Measurements from ENCODE around the gene ING5.

ING5 gene

DNA sequence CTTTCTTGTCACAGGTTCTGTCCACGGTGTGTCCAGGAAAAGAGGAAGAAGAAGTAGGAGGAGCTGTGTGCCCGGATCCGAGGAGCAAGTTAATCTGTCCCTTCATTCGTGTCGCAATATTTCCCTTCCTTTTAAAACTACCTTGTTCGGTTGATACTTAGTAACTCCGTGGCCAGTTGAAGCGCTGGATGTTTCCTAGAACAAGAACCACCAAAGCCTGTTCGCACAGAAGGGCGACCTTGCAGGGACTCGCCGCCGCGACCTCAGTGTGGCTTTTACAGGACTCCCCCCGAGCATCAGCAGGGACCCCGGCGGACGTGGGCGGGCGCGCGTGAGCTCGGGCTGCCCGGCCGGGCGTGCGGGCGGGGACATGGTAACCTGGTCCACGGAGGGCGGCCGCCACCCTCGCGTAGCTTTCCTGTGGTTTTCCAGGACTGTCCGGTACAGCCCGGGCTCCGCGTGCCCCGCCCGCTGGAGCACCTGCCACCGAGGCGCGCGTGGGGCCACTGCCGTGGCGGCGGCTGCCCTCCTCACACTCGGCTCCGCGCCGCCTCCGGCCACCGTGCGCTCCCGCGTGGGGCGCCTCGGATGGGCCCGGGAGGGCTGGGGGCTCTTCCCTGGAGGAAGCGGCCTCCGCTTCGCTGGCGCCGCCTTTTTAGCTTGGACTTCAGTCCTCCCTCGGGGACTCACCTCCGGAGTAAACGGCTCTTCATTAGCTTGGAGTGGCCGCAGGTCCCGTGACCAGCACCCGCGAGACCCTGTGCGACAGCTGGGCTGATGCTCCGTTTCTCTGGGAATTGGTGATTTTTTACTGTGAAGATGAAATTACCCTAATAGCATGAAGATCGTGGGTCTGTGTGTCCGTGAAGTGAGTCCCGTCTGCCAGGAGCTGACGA lies 23.4 kb downstream of the ING5 start:
- Histone ChIP-seq H3K9ac (ENCODE audit: low read depth, low read length) (no peak overlapping the region), H3K4me3 (ENCODE audit: low read depth in 1 of 2, low read length in 2 of 2) (no peak overlapping the region), H3K27ac (ENCODE audit: low read length) (no peak overlapping the region), H3K79me2 (ENCODE audit: insufficient read depth, low read length) (no peaks in the 10 kb centered on the region), H4K20me1 (ENCODE audit: insufficient read depth, low read length) (no peaks in the 10 kb centered on the region), H3K4me1 (ENCODE audit: insufficient read depth, low read length) (no peaks in the 10 kb centered on the region), H3K4me2 (ENCODE audit: insufficient read depth, low read length) (no peak overlapping the region), H3K36me3 (ENCODE audit: insufficient read depth, low read length) (peaks cover 56% of the 10 kb centered on the region), H2AFZ (ENCODE audit: low read depth, low read length) (no peak overlapping the region), H3K27me3 (ENCODE audit: insufficient read depth, low read length, poor library complexity) (no peaks in the 10 kb centered on the region), H3K9me3 (ENCODE audit: insufficient read depth, low read length, severe bottlenecking) (peaks cover 23% of the 10 kb centered on the region)
- ATAC-seq (ENCODE audit: insufficient read depth, low read depth) (no peak), DNase-seq (no peak)
- TF ChIP-seq EZH2 (IDR thresholded peaks at IDR 0.05; ENCODE audit: borderline replicate concordance, low read depth, low read length, severe bottlenecking): no peak
- TF ChIP-seq, protein P1, sequence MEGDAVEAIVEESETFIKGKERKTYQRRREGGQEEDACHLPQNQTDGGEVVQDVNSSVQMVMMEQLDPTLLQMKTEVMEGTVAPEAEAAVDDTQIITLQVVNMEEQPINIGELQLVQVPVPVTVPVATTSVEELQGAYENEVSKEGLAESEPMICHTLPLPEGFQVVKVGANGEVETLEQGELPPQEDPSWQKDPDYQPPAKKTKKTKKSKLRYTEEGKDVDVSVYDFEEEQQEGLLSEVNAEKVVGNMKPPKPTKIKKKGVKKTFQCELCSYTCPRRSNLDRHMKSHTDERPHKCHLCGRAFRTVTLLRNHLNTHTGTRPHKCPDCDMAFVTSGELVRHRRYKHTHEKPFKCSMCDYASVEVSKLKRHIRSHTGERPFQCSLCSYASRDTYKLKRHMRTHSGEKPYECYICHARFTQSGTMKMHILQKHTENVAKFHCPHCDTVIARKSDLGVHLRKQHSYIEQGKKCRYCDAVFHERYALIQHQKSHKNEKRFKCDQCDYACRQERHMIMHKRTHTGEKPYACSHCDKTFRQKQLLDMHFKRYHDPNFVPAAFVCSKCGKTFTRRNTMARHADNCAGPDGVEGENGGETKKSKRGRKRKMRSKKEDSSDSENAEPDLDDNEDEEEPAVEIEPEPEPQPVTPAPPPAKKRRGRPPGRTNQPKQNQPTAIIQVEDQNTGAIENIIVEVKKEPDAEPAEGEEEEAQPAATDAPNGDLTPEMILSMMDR (IDR thresholded peaks at IDR 0.05; ENCODE audit: borderline replicate concordance, extremely low read depth, low read length, poor library complexity, severe bottlenecking): no peak

DNA sequence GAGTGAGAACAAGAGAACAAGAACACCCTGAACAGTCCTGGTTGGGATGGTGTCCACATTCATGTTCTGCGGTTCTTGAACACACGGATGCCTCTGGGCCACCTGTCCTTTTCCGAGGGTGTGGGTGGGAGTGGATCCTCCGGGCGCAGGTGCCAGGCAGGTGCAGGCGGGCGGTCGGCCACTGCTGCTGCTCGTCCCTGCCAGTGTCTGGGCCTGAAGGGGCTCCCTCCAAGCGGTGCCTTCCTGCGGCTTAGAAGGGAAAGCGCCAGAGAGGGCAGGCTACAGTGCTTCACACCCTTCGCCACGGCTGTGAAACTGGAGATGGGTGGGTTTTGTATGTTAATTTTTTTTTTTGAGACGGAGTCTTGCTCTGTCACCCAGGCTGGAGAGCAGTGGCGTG lies 24.6 kb downstream of the ING5 start:
- Histone ChIP-seq H2AFZ (ENCODE audit: low read depth, low read length) (no peak overlapping the region), H3K27ac (ENCODE audit: low read length) (no peak overlapping the region), H3K4me1 (ENCODE audit: insufficient read depth, low read length) (no peaks in the 10 kb centered on the region), H3K4me2 (ENCODE audit: insufficient read depth, low read length) (no peak overlapping the region), H3K9ac (ENCODE audit: low read depth, low read length) (no peak overlapping the region), H4K20me1 (ENCODE audit: insufficient read depth, low read length) (no peaks in the 10 kb centered on the region), H3K27me3 (ENCODE audit: insufficient read depth, low read length, poor library complexity) (no peaks in the 10 kb centered on the region), H3K9me3 (ENCODE audit: insufficient read depth, low read length, severe bottlenecking) (peaks cover 19% of the 10 kb centered on the region), H3K36me3 (ENCODE audit: insufficient read depth, low read length) (peaks cover 44% of the 10 kb centered on the region), H3K79me2 (ENCODE audit: insufficient read depth, low read length) (no peaks in the 10 kb centered on the region), H3K4me3 (ENCODE audit: low read depth in 1 of 2, low read length in 2 of 2) (no peak overlapping the region)
- DNase-seq (no peak), ATAC-seq (ENCODE audit: insufficient read depth, low read depth) (no peak)
- TF ChIP-seq EZH2 (IDR thresholded peaks at IDR 0.05; ENCODE audit: borderline replicate concordance, low read depth, low read length, severe bottlenecking): no peak
- TF ChIP-seq, protein P1 (IDR thresholded peaks at IDR 0.05; ENCODE audit: borderline replicate concordance, extremely low read depth, low read length, poor library complexity, severe bottlenecking): no peak

DNA sequence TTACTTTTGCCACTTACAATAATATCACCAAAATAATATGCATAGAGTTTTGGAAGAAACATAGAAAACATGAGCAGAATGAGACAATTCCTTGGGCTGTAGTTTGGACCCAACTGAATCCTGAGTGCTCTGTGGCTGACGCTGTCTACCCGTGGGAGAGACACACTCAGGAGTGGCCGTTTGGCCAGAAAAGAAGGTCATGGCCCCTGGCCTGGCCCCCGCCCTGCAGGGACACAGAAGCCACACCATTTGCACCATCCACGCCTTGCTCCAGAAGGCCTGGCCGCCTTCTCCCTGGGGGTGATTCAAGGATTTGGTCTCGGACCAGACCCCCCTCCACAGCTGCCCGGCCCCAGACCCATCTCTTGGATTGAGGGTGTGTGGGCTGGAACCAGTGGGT lies 26.2 kb downstream of the ING5 start:
- no peak overlapping the region for H3K4me2 ChIP-seq (ENCODE audit: insufficient read depth, low read length)
- DNase-seq: no peak
- TF ChIP-seq, protein P1 (IDR thresholded peaks at IDR 0.05; ENCODE audit: borderline replicate concordance, extremely low read depth, low read length, poor library complexity, severe bottlenecking): no peak
- no peak for TF ChIP-seq EZH2 (IDR thresholded peaks at IDR 0.05; ENCODE audit: borderline replicate concordance, low read depth, low read length, severe bottlenecking)
- no peaks in the 10 kb centered on the region for H3K4me1 ChIP-seq (ENCODE audit: insufficient read depth, low read length)
- no peak overlapping the region for H3K9ac ChIP-seq (ENCODE audit: low read depth, low read length)
- no peak overlapping the region for H3K27ac ChIP-seq (ENCODE audit: low read length)
- no peaks in the 10 kb centered on the region for H3K79me2 ChIP-seq (ENCODE audit: insufficient read depth, low read length)
- H3K4me3 ChIP-seq (ENCODE audit: low read depth in 1 of 2, low read length in 2 of 2): no peak overlapping the region
- H4K20me1 ChIP-seq (ENCODE audit: insufficient read depth, low read length): no peaks in the 10 kb centered on the region
- H3K9me3 ChIP-seq (ENCODE audit: insufficient read depth, low read length, severe bottlenecking): peaks cover 5% of the 10 kb centered on the region
- no peaks in the 10 kb centered on the region for H3K27me3 ChIP-seq (ENCODE audit: insufficient read depth, low read length, poor library complexity)
- H3K36me3 ChIP-seq (ENCODE audit: insufficient read depth, low read length): peaks cover 29% of the 10 kb centered on the region
- no peak overlapping the region for H2AFZ ChIP-seq (ENCODE audit: low read depth, low read length)
- ATAC-seq (ENCODE audit: insufficient read depth, low read depth): no peak
